ENCODE measurements around the gene AGBL4.

DNA sequence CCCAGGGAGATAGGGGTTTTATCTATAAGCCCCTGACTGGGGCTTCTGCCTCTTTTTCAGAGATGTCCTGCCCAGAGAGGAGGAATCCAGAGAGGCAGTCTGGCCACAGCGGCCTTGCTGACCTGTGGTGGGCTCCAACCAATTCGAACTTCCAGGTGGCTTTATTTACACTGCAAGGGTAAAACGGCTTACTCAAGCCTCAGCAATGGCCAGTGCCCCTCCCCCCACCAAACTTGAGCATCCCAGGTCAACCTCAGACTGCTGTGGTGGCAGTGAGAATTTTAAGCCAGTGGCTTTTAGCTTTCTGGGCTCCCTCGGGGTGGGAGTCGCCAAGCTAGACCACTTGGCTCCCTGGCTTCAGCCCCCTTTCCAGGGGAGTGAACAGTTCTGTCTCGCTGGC lies 863.1 kb downstream of the AGBL4 start:
- TF ChIP-seq RCOR1 (IDR thresholded peaks at IDR 0.05; ENCODE audit: insufficient replicate concordance, low read length) (no peak), MAFK (IDR thresholded peaks at IDR 0.05; ENCODE audit: low read depth, low read length) (no peak), POLR2A (IDR thresholded peaks at IDR 0.05; ENCODE audit: low read depth, low read length) (no peak), MXI1 (IDR thresholded peaks at IDR 0.05; ENCODE audit: borderline replicate concordance, low read depth, low read length) (no peak), CEBPB (IDR thresholded peaks at IDR 0.05; ENCODE audit: low read depth, low read length) (no peak), RAD21 (IDR thresholded peaks at IDR 0.05; ENCODE audit: low read length) (no peak)
- TF ChIP-seq, protein P1, sequence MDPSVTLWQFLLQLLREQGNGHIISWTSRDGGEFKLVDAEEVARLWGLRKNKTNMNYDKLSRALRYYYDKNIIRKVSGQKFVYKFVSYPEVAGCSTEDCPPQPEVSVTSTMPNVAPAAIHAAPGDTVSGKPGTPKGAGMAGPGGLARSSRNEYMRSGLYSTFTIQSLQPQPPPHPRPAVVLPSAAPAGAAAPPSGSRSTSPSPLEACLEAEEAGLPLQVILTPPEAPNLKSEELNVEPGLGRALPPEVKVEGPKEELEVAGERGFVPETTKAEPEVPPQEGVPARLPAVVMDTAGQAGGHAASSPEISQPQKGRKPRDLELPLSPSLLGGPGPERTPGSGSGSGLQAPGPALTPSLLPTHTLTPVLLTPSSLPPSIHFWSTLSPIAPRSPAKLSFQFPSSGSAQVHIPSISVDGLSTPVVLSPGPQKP (IDR thresholded peaks at IDR 0.05; ENCODE audit: borderline replicate concordance, low read depth, low read length): no peak
- TF ChIP-seq, protein P2, sequence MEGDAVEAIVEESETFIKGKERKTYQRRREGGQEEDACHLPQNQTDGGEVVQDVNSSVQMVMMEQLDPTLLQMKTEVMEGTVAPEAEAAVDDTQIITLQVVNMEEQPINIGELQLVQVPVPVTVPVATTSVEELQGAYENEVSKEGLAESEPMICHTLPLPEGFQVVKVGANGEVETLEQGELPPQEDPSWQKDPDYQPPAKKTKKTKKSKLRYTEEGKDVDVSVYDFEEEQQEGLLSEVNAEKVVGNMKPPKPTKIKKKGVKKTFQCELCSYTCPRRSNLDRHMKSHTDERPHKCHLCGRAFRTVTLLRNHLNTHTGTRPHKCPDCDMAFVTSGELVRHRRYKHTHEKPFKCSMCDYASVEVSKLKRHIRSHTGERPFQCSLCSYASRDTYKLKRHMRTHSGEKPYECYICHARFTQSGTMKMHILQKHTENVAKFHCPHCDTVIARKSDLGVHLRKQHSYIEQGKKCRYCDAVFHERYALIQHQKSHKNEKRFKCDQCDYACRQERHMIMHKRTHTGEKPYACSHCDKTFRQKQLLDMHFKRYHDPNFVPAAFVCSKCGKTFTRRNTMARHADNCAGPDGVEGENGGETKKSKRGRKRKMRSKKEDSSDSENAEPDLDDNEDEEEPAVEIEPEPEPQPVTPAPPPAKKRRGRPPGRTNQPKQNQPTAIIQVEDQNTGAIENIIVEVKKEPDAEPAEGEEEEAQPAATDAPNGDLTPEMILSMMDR (conservative IDR thresholded peaks at IDR 0.05; ENCODE audit: low read depth, low read length): no peak
- TF ChIP-seq, protein P3, sequence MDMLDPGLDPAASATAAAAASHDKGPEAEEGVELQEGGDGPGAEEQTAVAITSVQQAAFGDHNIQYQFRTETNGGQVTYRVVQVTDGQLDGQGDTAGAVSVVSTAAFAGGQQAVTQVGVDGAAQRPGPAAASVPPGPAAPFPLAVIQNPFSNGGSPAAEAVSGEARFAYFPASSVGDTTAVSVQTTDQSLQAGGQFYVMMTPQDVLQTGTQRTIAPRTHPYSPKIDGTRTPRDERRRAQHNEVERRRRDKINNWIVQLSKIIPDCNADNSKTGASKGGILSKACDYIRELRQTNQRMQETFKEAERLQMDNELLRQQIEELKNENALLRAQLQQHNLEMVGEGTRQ (IDR thresholded peaks at IDR 0.05; ENCODE audit: low read depth, low read length): no peak
